ENCODE data around the gene ODAD2.
"Not testable (repeated sequence)": the region's sequence is repeated elsewhere in the genome, so short reads cannot be mapped to it uniquely, and the experiment has no call there.

Gene ODAD2, protein sequence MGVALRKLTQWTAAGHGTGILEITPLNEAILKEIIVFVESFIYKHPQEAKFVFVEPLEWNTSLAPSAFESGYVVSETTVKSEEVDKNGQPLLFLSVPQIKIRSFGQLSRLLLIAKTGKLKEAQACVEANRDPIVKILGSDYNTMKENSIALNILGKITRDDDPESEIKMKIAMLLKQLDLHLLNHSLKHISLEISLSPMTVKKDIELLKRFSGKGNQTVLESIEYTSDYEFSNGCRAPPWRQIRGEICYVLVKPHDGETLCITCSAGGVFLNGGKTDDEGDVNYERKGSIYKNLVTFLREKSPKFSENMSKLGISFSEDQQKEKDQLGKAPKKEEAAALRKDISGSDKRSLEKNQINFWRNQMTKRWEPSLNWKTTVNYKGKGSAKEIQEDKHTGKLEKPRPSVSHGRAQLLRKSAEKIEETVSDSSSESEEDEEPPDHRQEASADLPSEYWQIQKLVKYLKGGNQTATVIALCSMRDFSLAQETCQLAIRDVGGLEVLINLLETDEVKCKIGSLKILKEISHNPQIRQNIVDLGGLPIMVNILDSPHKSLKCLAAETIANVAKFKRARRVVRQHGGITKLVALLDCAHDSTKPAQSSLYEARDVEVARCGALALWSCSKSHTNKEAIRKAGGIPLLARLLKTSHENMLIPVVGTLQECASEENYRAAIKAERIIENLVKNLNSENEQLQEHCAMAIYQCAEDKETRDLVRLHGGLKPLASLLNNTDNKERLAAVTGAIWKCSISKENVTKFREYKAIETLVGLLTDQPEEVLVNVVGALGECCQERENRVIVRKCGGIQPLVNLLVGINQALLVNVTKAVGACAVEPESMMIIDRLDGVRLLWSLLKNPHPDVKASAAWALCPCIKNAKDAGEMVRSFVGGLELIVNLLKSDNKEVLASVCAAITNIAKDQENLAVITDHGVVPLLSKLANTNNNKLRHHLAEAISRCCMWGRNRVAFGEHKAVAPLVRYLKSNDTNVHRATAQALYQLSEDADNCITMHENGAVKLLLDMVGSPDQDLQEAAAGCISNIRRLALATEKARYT

GRCh38 chr10:27998954-27999275 lies at the start of gene ODAD2:
Gene ODAD2 (minus strand): TSS chr10:27999079. CDS start chr10:27995142, 3,937 bp downstream.
- DNase-seq: no peak

- no peak for DNase-seq
Measured at GRCh38 chr10:28047061-28047460, 48.2 kb upstream of the ODAD2 start.

GRCh38 chr10:28046579-28046978 lies 47.7 kb upstream of the ODAD2 start:
- no peak for DNase-seq

GRCh38 chr10:28043941-28044340 lies 45.1 kb upstream of the ODAD2 start:
- DNase-seq: no peak

- no peak for DNase-seq
Measured at GRCh38 chr10:28036587-28036986, 37.7 kb upstream of the ODAD2 start.

DNA sequence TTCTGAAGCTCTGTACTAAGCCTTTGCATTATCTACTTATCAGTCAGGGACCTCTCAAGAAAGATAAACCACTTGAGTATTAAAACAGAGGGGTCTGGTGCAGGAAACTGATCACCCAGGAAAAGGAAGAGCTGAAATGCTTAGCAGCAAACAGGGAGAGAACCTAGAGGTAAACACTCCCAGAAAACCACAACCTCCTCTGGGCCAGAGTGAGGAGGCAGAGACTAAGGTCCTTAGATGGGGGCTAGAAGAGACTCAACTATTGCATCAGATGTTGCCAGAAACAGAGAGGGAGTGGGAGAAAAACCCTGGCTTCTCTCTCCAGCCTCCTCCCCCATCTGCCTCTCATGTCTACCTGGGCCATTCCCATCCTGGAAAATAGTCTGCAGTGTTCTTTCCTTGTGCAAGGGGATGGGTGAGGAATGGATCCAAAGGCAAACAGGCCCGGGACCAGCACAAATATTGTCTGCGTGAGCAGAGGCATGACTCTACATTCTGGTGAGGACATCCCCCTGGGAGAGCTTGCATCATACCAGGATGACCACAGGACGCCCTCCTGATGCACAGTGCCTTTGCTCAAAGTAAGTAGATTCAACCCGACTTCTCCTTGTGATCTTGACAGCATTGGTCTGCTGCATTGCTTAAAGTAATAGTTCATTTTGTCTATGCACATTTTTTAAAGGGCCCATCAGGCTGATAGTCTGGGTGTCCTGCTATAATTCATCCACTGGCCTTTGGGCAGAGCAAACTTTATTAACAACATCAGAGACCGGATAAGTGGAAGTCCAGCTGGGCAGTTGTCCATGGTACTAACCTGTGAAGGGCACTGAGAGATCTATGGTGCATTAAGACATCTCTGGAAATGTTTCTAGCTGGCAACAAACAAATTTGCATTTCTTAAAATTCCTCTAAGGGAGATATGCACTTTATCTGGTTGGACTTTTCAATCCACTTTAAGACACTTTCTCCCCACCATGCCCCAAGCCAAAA lies 22.4 kb upstream of the ODAD2 start:
- DNase-seq: no peak

GRCh38 chr10:28020080-28020860 lies 21.4 kb upstream of the ODAD2 start:
- DNase-seq: no peak

- DNase-seq: no peak
Measured at GRCh38 chr10:28014651-28015050, 15.8 kb upstream of the ODAD2 start.

DNA sequence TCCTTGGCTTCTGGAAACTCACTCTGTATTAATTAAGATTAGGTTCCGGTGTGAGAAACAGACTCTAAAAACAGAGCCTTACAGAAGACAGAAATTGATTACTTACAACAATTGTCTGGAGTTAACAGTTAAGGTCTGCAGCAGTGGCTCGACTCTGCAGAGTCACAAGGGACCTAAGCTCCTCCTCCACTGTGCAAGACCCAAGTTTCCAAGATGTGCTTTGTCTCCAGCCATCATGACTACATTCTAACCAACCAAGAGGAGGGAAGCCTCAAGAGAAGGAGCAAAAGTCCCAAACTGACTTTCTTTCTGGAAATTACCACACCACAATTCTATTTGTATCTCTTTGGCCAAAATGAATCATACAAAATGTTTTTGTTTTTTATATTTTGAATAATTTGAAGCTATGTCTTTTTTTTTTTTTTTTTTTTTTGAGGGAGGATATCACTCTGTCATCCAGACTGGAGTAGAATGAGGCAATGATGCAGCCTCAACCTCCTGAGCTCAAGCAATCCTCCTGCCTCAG lies 14.2 kb upstream of the ODAD2 start:
- DNase-seq: no peak

DNA sequence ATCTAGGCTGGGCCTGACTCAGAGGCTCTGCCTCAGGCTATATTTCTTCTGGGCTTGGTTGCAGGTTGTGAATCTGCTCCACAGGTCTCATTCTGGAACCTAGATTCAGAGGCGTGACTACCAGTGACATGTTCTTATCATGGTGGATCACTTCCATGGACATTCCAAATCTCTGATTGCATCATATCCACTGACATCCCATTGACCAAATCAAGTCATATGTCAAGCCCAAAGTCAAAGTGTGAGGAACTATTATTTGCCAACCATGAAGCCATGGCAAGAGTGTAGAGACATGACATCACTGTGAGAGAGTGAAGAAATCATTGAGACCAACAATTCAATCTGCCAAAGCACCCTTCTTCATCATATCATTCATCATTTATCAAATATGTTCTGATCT lies 11.9 kb upstream of the ODAD2 start:
- DNase-seq: no peak

DNA sequence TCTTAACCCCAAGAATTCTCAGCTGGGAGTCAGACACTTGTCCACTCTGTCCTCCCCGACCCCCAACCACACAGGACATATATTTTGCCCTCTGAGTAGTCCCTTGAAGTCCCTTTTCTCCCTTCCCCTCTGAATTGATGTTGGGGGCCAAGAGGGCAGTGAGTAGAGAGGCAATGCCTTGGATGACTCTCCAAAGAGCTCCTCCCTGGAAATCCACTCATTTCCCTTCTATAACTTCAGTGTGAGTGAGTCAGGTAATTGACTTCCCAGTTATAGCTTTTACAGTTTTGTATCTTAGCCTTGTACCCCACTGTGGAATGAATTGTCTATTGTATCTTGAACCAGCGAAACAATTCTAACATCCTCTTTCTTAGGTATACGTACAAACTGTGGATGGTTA lies 9.2 kb upstream of the ODAD2 start:
- DNase-seq: no peak

GRCh38 chr10:28001353-28001752 lies 2.5 kb upstream of the ODAD2 start:
- DNase-seq: no peak

GRCh38 chr10:27998178-27998953 lies 513 bp downstream of the ODAD2 start:
- DNase-seq: no peak

DNA sequence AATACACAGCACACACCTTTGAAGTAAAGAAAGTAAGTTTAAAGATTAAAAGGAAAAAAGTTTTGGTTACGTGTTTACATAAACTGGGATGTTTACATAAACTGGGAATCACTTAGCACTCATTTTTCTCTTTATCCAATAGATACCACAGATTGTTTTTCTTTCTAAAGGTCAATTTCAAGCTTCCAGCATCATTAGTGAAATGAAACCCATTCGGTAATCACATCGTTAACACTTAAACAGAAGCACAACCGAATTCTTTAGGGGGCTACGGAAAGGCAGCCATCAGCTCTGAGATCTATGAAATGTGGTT lies 1.1 kb downstream of the ODAD2 start:
- no peak for DNase-seq

GRCh38 chr10:27995311-27995710 lies 3.6 kb downstream of the ODAD2 start:
- DNase-seq: no peak

DNA sequence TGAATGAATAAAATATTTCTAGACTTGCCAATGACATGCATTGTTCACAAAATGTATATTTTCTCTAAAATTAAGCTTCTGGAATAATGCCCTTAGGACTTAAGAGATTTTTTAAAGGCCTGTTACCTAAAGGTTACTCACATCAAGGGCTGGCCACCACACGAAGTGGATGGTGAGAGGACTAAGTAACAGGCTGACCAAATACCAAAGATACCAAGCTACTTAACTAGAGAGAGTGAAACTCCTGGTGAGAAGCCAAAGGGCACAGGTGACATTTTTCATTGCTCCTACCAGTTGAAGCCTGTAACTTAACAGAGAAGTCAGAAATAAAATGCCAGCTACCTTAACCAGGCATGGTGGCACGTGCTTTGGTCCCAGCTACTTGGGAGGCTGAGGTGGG lies 9.5 kb downstream of the ODAD2 start:
- not testable (repeated sequence) for DNase-seq

- no peak for DNase-seq
Measured at GRCh38 chr10:27986821-27987220, 12.1 kb downstream of the ODAD2 start.

DNA sequence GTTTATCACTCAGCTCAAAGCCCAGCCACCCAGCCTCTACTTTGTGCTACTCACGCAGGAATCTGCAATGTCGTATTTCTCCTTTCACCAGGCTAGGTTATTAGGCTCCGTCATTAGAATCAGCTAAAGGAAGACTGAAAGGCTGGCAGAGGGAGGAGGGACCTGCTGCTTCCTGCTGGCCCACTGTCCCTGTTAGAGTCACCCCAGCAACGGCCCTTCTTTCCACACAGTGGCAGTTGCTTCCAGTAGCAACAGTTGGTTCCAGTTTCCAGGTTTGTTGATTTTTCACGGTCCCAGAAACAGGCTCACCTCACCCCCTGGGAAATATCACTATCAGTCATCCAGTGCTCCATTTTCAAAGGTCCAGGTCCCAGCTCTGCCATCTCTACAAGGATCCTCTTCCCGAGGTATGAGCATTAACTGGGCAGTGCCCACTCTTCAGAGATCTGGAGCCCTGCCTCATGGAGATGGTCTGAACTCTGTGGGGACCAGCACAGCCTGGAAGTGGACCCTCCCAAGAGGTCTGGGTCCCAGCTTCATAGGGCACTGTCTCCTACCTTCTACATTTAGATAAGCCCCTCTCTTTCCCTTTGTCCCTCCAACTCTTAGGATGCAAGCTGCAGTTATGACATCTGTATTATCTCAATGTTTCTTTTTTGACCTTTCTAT lies 15.9 kb downstream of the ODAD2 start:
- DNase-seq: no peak

- DNase-seq: no peak
Measured at GRCh38 chr10:27981744-27982143, 17.1 kb downstream of the ODAD2 start.

DNA sequence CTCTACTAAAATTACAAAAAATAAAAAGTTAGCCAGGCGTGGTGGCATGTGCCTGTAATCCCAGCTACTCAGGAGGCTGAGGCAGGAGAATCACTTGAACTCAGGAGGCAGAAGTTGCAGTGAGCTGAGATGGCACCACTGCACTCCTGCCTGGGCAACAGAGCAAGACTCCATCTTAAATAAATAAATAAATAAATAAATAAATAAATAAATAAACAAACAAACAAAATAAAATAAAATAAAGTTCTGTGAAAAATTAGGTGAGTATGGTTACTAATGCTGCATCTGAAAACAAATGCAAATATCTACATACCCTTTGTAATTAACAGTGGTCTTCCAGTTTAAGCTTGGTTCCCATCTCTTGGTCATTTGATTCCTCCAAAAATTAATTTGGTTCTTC lies 28.1 kb downstream of the ODAD2 start:
- not testable (repeated sequence) for DNase-seq

Data from AML-193 (cell line).